ENCODE data around the gene OLFM4. TPM values are rescaled to one million over a fixed set of nuclear protein-coding genes. Genes with fewer than 3 reads are reported as not detected.
A peak's percentile ranks its signal among the peaks of the same experiment; 100 is the strongest.

The OLFM4 gene
- total RNA-seq, 1 donor from 2014 or later, result 0.41 TPM

GRCh38 chr13:53060840-53061490 lies 32.4 kb downstream of the OLFM4 start:
- DNase-seq (ENCODE audit: low spot score in 2 of 2), result no peak
- no peak for FAIRE-seq

GRCh38 chr13:53064731-53065130 lies 36.1 kb downstream of the OLFM4 start:
- FAIRE-seq, result no peak

GRCh38 chr13:53066411-53066810 lies 37.8 kb downstream of the OLFM4 start:
- FAIRE-seq, result no peak
- DNase-seq (ENCODE audit: low spot score in 2 of 2), result no peak

More at GRCh38 chr13:53064731-53065130, 36.1 kb downstream of the OLFM4 start:
- no peak for DNase-seq (ENCODE audit: low spot score in 2 of 2)

GRCh38 chr13:53068585-53069520 lies 40.2 kb downstream of the OLFM4 start:
- peak; percentile 10 to 23 for DNase-seq (ENCODE audit: low spot score in 2 of 2)
- no peak for FAIRE-seq

- FAIRE-seq, result no peak
- no peak for DNase-seq (ENCODE audit: low spot score in 2 of 2)
These were observed 41.2 kb downstream of the OLFM4 start for GRCh38 chr13:53069800-53070199.

GRCh38 chr13:53073711-53074110 lies 45.1 kb downstream of the OLFM4 start:
- DNase-seq (ENCODE audit: low spot score in 2 of 2), result no peak
- no peak for FAIRE-seq

GRCh38 chr13:53074114-53074513 lies 45.5 kb downstream of the OLFM4 start:
- no peak for DNase-seq (ENCODE audit: low spot score in 2 of 2)
- FAIRE-seq, result no peak

GRCh38 chr13:53075356-53076041 lies 46.9 kb downstream of the OLFM4 start:
- no peak for FAIRE-seq
- DNase-seq (ENCODE audit: low spot score in 2 of 2), result no peak

- FAIRE-seq (no peak), DNase-seq (ENCODE audit: low spot score in 2 of 2) (no peak)
These were observed 51.1 kb downstream of the OLFM4 start for GRCh38 chr13:53079691-53080090.

- FAIRE-seq, result no peak
- no peak for DNase-seq (ENCODE audit: low spot score in 2 of 2)
These were observed 60.3 kb downstream of the OLFM4 start for GRCh38 chr13:53088871-53089270.

- DNase-seq (ENCODE audit: low spot score in 2 of 2), result no peak
- no peak for FAIRE-seq
These were observed 61.3 kb downstream of the OLFM4 start for GRCh38 chr13:53089951-53090350.

GRCh38 chr13:53090461-53090860 lies 61.8 kb downstream of the OLFM4 start:
- no peak for DNase-seq (ENCODE audit: low spot score in 2 of 2)
- FAIRE-seq, result no peak

- DNase-seq (ENCODE audit: low spot score in 2 of 2) (no peak), FAIRE-seq (no peak)
These were observed 64.3 kb downstream of the OLFM4 start for GRCh38 chr13:53092931-53093330.

- no peak for DNase-seq (ENCODE audit: low spot score in 2 of 2)
- no peak for FAIRE-seq
These were observed 69.8 kb downstream of the OLFM4 start for GRCh38 chr13:53098455-53098854.

GRCh38 chr13:53100394-53101063 lies 71.9 kb downstream of the OLFM4 start:
- no peak for FAIRE-seq

More at GRCh38 chr13:53100394-53101063, 71.9 kb downstream of the OLFM4 start:
- no peak for DNase-seq (ENCODE audit: low spot score in 2 of 2)

Other genes with a start within 250 kb of the OLFM4 start
- 72.2 TPM for gene PCDH8, start 180.2 kb upstream of the OLFM4 start, total RNA-seq

Data from frontal cortex (tissue), 4 donors.